ENCODE results near the gene CLDN12.
"Not testable (repeated sequence)": the region's sequence is repeated elsewhere in the genome, so short reads cannot be mapped to it uniquely, and the experiment has no call there.

The CLDN12 gene

GRCh38 chr7:90445633-90446032 lies 42.4 kb downstream of the CLDN12 start:
- no peak for DNase-seq

- DNase-seq = no peak
Observed at GRCh38 chr7:90446137-90446899, 43.1 kb downstream of the CLDN12 start.

- no peak for DNase-seq
Observed at GRCh38 chr7:90453259-90453891, 50.1 kb downstream of the CLDN12 start.

GRCh38 chr7:90453931-90454330 lies 50.7 kb downstream of the CLDN12 start:
- DNase-seq = no peak

- no peak for DNase-seq
Observed at GRCh38 chr7:90455163-90456030, 52.1 kb downstream of the CLDN12 start.

GRCh38 chr7:90458104-90458503 lies 54.8 kb downstream of the CLDN12 start:
- no peak for DNase-seq

GRCh38 chr7:90459888-90460287 lies 56.6 kb downstream of the CLDN12 start:
- DNase-seq = no peak

- DNase-seq = no peak
Observed at GRCh38 chr7:90461219-90461618, 58.0 kb downstream of the CLDN12 start.

GRCh38 chr7:90463151-90463628 lies 59.9 kb downstream of the CLDN12 start:
- not testable (repeated sequence) for DNase-seq

Data from activated CD8-positive, alpha-beta memory T cell treated with anti-CD3 and anti-CD28 coated beads, Interleukin-2, amount 50 U/mL, for 48 hours (primary cell).